MCF 10A (cell line): ENCODE results near the gene PAX2. TPM values are rescaled to one million over a fixed set of nuclear protein-coding genes. Genes with fewer than 3 reads are reported as not detected.

Experiments
- BruUV-seq: library from RNA; stranded (reverse); fragments of 400-500 nt; replicated peaks from 2 replicates; lab custom pipeline; 2021; lab: Mats Ljungman, UMichigan
- CTCF ChIA-PET: fragments of 300-600 bp; sonication (Branson Sonifier 250); formaldehyde crosslinking; extraction: SDS; loops from one replicate; lab custom pipeline; 2021; ENCODE audit warnings: antibody characterized with exemption, inconsistent platforms; lab: Yijun Ruan, JAX
- POLR2A ChIA-PET: fragments of 300-600, 350-650 bp; sonication (Branson Sonifier 250); formaldehyde crosslinking; extraction: SDS; loops from one replicate; lab custom pipeline; 2020; ENCODE audit warnings: antibody characterized with exemption, inconsistent platforms; lab: Yijun Ruan, JAX
- DNase-seq: peaks from one replicate; pipeline ENCODE4 v3.0.0-alpha.2; 2018; ENCODE audit not compliant: unreplicated experiment
- H3K27ac Mint-ChIP-seq: one replicate; pipeline ENCODE4 v1.8.0; 2022; ENCODE audit warnings: mild to moderate bottlenecking, low read depth, mixed read lengths; ENCODE audit not compliant: unreplicated experiment
- H3K27me3 Mint-ChIP-seq: one replicate; pipeline ENCODE4 v1.8.0; 2022; ENCODE audit warnings: mixed read lengths; ENCODE audit not compliant: insufficient read depth, unreplicated experiment
- H3K36me3 Mint-ChIP-seq: one replicate; pipeline ENCODE4 v1.8.0; 2022; ENCODE audit warnings: mild to moderate bottlenecking, moderate library complexity, mixed read lengths; ENCODE audit not compliant: insufficient read depth, unreplicated experiment
- H3K4me1 Mint-ChIP-seq: one replicate; pipeline ENCODE4 v1.8.0; 2022; ENCODE audit warnings: mixed read lengths; ENCODE audit not compliant: insufficient read depth, unreplicated experiment
- H3K4me3 Mint-ChIP-seq: one replicate; pipeline ENCODE4 v1.8.0; 2022; ENCODE audit warnings: mild to moderate bottlenecking, moderate library complexity, mixed read lengths; ENCODE audit not compliant: unreplicated experiment
- H3K9me3 Mint-ChIP-seq: one replicate; pipeline ENCODE4 v1.8.0; 2022; ENCODE audit warnings: mixed read lengths; ENCODE audit not compliant: unreplicated experiment
- CTCF ChIP-seq: fragments of 200-600 bp; IDR thresholded peaks from one replicate; pipeline ENCODE4 v1.8.0; 2022; ENCODE audit warnings: antibody characterized with exemption, mild to moderate bottlenecking; ENCODE audit not compliant: unreplicated experiment
- intact Hi-C: fragments of 100-400 bp; cut with micrococcal nuclease; formaldehyde crosslinking; loops from 2 replicates; pipeline ENCODE4 v1.14.1; 2022
- total RNA-seq: library from RNA; stranded (reverse); gene quantifications from 2 replicates; pipeline ENCODE4 v1.2.3, GENCODE V29; 2022

PAX2 gene
- total RNA-seq, 1 experiment from 2014 or later = not detected

GRCh38 chr10:100779329-100779728, 33.9 kb downstream of the PAX2 start:
- peaks cover 50% of the 10 kb centered on the region for H3K27me3 Mint-ChIP-seq
- BruUV-seq = no TSS peak
- H3K4me1 Mint-ChIP-seq = no peaks in the 10 kb centered on the region
- no peaks in the 10 kb centered on the region for H3K36me3 Mint-ChIP-seq
- ChIA-PET CTCF (no interaction called here), POLR2A (no interaction called here)
- no peaks in the 10 kb centered on the region for H3K9me3 Mint-ChIP-seq
- H3K4me3 Mint-ChIP-seq = no peak overlapping the region
- no peak for DNase-seq
- intact Hi-C loops = no loop called here
- no peak for TF ChIP-seq CTCF
- no peak overlapping the region for H3K27ac Mint-ChIP-seq

GRCh38 chr10:100780324-100780723, 34.9 kb downstream of the PAX2 start:
- Mint-ChIP-seq H3K36me3 (no peaks in the 10 kb centered on the region), H3K4me1 (no peaks in the 10 kb centered on the region), H3K27ac (no peak overlapping the region), H3K9me3 (no peaks in the 10 kb centered on the region), H3K27me3 (peaks cover 50% of the 10 kb centered on the region), H3K4me3 (no peak overlapping the region)
- ChIA-PET CTCF (interaction anchor here (0.6 to 0.8 kb wide), 2 partner anchors 22 to 37 kb away, joined by 3 read pairs; no protein-coding TSS in a partner anchor), POLR2A (no interaction called here)
- no TSS peak for BruUV-seq
- no peak for TF ChIP-seq CTCF
- intact Hi-C loops = no loop called here
- peak; percentile 9 for DNase-seq

GRCh38 chr10:100781145-100781665, 35.8 kb downstream of the PAX2 start:
- no peaks in the 10 kb centered on the region for H3K9me3 Mint-ChIP-seq
- H3K4me1 Mint-ChIP-seq = no peaks in the 10 kb centered on the region
- no TSS peak for BruUV-seq
- intact Hi-C loops = no loop called here
- no peak overlapping the region for H3K4me3 Mint-ChIP-seq
- H3K36me3 Mint-ChIP-seq = no peaks in the 10 kb centered on the region
- DNase-seq = no peak
- peaks cover 50% of the 10 kb centered on the region for H3K27me3 Mint-ChIP-seq
- no peak for TF ChIP-seq CTCF
- POLR2A ChIA-PET = interaction anchor here (0.6 kb wide), 1 partner anchor 10 kb away, joined by 3 read pairs; no protein-coding TSS in a partner anchor
- no peak overlapping the region for H3K27ac Mint-ChIP-seq
- CTCF ChIA-PET = interaction anchor here (0.8 kb wide), 1 partner anchor 38 kb away, joined by 3 read pairs; no protein-coding TSS in a partner anchor

- H3K27me3 Mint-ChIP-seq = peaks cover 55% of the 10 kb centered on the region
- H3K9me3 Mint-ChIP-seq = no peaks in the 10 kb centered on the region
- no peaks in the 10 kb centered on the region for H3K4me1 Mint-ChIP-seq
- H3K36me3 Mint-ChIP-seq = no peaks in the 10 kb centered on the region
- POLR2A ChIA-PET = no interaction called here
- intact Hi-C loops = no loop called here
- no peak for DNase-seq
- CTCF ChIA-PET = interaction anchor here (0.6 kb wide), 1 partner anchor 95 kb away, joined by 3 read pairs; no protein-coding TSS in a partner anchor
- H3K4me3 Mint-ChIP-seq = no peak overlapping the region
- no peak for TF ChIP-seq CTCF
- no TSS peak for BruUV-seq
- no peak overlapping the region for H3K27ac Mint-ChIP-seq
These were observed 37.3 kb downstream of the PAX2 start for GRCh38 chr10:100782461-100783244.
